Measurements from ENCODE around the gene FRMD4A.

DNA sequence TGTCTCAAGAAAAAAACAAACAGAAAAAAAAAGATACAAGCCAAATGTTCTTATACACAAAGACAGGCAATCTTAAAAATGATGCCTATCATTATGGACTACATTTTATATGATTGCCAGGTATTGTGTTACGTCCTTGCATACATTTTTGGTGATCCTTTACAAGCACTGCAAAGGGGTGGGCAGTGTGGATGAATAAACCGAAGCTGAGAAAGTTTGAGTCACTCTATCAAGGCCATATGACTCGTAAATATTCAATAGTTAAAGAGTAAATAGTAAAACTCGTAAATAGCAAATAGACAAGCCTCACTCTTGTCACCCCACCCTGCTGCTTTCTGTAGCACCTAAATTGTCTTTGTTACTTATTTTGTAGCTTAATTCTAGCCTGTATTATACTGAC is 326.2 kb downstream of the FRMD4A start:
- TF ChIP-seq, protein P1, sequence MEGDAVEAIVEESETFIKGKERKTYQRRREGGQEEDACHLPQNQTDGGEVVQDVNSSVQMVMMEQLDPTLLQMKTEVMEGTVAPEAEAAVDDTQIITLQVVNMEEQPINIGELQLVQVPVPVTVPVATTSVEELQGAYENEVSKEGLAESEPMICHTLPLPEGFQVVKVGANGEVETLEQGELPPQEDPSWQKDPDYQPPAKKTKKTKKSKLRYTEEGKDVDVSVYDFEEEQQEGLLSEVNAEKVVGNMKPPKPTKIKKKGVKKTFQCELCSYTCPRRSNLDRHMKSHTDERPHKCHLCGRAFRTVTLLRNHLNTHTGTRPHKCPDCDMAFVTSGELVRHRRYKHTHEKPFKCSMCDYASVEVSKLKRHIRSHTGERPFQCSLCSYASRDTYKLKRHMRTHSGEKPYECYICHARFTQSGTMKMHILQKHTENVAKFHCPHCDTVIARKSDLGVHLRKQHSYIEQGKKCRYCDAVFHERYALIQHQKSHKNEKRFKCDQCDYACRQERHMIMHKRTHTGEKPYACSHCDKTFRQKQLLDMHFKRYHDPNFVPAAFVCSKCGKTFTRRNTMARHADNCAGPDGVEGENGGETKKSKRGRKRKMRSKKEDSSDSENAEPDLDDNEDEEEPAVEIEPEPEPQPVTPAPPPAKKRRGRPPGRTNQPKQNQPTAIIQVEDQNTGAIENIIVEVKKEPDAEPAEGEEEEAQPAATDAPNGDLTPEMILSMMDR (optimal IDR thresholded peaks at IDR 0.05 in 1 of 3, IDR thresholded peaks at IDR 0.05 in 1 of 3, conservative IDR thresholded peaks at IDR 0.05 in 1 of 3; ENCODE audit: extremely low read depth in 1 of 3, insufficient read depth in 2 of 3, low read length in 3 of 3): no peak
- no peak for TF ChIP-seq EZH2 (IDR thresholded peaks at IDR 0.05; ENCODE audit: low read length)
